Measurements from ENCODE around the gene SCLT1. TPM values are rescaled to one million over a fixed set of nuclear protein-coding genes. Genes with fewer than 3 reads are reported as not detected.

SCLT1 gene
- total and polyA plus RNA-seq, 2 of the 13 experiments (the other 11 are each of a cell fraction or from before 2014, with no cell fraction given): 1.5 to 8.7 TPM

DNA sequence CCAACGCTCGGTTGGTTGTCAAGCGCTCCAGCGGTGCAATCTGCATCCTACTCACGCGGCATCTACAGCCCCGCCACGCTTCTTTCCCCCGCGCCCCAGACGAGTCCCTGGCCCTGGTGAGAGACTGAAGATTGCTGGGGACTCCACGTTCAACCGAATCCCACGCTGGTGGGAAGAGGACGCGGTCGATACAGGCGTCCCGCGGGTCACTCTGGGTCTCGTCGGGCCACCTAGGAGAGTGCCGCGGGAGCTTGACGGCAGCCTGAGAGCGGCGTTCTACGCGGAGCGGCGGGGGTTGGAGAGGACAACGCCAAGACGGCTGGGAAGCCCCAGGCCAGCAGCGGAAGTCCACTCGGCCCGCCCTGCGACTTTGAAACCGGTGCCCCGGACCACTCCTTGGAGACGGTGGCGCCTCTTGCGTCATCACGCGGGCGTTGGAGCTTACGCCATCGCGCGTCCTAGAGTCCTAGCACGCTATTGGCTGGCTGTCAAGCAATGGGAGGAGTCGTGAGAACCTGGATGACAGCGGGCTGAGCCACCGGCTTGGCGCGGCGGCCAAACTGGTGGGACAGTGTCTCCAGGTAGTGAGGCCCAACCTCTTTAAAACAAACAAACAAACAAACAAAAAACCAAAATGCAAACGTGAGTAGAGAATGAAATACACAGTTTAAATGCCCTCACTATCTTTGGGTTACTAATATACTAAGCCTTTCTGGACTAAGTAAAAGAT is at the start of gene SCLT1 (continued):
- TF ChIP-seq RAD51 (IDR thresholded peaks at IDR 0.05; ENCODE audit: borderline replicate concordance): no peak
- no peak for TF ChIP-seq PHF5A (CRISPR knock-in tag; IDR thresholded peaks at IDR 0.05; ENCODE audit: low read depth, unreplicated experiment)
- TF ChIP-seq, protein P1, sequence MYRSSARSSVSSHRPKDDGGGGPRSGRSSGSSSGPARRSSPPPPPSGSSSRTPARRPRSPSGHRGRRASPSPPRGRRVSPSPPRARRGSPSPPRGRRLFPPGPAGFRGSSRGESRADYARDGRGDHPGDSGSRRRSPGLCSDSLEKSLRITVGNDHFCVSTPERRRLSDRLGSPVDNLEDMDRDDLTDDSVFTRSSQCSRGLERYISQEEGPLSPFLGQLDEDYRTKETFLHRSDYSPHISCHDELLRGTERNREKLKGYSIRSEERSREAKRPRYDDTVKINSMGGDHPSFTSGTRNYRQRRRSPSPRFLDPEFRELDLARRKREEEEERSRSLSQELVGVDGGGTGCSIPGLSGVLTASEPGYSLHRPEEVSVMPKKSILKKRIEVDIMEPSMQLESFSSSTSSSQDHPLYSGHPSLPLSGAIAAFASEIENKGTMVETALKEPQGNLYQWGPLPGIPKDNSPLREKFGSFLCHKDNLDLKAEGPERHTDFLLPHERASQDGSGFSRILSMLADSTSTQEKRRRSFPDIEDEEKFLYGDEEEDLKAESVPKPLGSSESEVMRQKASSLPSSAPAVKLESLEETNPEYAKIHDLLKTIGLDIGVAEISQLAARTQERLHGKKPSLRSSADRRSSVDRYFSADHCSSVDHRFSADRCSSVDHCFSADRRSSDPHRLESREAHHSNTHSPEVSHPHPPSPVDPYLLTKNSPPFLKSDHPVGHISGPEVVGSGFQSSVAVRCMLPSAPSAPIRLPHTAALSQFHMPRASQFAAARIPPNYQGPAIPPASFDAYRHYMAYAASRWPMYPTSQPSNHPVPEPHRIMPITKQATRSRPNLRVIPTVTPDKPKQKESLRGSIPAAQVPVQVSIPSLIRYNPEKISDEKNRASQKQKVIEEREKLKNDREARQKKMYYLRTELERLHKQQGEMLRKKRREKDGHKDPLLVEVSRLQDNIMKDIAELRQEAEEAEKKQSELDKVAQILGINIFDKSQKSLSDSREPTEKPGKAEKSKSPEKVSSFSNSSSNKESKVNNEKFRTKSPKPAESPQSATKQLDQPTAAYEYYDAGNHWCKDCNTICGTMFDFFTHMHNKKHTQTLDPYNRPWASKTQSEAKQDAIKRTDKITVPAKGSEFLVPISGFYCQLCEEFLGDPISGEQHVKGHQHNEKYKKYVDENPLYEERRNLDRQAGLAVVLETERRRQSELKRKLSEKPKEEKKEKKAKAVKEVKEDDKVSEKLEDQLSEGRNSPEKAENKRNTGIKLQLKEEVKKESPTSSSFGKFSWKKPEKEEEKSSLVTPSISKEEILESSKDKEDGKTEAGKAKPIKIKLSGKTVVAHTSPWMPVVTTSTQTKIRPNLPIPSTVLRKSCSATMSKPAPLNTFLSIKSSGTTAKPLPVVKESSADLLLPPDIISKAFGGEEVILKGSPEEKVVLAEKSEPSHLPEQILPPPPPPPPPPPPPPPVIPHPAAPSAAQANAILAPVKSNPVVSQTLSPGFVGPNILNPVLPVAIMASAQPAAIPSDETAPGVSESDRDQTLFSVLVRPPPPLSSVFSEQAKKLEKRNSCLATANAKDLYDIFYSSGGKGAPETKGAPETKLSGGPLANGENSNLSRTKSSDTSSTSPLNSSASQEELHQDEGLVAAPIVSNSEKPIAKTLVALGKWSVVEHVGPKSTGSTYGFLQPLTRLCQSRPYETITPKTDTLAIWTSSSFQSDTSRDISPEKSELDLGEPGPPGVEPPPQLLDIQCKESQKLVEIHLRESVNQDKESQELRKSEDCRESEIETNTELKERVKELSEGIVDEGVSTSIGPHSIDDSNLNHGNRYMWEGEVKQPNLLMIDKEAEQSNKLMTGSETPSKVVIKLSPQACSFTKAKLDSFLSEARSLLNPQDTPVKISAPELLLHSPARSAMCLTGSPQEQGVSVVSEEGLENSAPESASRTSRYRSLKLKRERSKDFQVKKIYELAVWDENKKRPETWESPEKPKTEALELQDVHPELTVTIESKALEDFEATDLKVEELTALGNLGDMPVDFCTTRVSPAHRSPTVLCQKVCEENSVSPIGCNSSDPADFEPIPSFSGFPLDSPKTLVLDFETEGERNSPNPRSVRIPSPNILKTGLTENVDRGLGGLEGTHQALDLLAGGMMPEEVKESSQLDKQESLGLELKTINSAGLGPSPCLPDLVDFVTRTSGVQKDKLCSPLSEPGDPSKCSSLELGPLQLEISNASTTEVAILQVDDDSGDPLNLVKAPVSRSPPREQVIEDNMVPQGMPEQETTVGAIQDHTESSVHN (CRISPR knock-in tag; IDR thresholded peaks at IDR 0.05): no peak; the same call in 1 of the 2 replicates
- TF ChIP-seq, protein P2, sequence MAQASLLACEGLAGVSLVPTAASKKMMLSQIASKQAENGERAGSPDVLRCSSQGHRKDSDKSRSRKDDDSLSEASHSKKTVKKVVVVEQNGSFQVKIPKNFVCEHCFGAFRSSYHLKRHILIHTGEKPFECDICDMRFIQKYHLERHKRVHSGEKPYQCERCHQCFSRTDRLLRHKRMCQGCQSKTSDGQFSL (CRISPR knock-in tag; IDR thresholded peaks at IDR 0.05): no peak
- no peak for TF ChIP-seq NFE2 (CRISPR knock-in tag; IDR thresholded peaks at IDR 0.05)
- TF ChIP-seq, protein P3, sequence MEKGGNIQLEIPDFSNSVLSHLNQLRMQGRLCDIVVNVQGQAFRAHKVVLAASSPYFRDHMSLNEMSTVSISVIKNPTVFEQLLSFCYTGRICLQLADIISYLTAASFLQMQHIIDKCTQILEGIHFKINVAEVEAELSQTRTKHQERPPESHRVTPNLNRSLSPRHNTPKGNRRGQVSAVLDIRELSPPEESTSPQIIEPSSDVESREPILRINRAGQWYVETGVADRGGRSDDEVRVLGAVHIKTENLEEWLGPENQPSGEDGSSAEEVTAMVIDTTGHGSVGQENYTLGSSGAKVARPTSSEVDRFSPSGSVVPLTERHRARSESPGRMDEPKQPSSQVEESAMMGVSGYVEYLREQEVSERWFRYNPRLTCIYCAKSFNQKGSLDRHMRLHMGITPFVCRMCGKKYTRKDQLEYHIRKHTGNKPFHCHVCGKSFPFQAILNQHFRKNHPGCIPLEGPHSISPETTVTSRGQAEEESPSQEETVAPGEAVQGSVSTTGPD (CRISPR knock-in tag; IDR thresholded peaks at IDR 0.05): no peak
- no peak; the same call in 1 of the 2 replicates for TF ChIP-seq RFX1 (IDR thresholded peaks at IDR 0.05)
- TF ChIP-seq, protein P4, sequence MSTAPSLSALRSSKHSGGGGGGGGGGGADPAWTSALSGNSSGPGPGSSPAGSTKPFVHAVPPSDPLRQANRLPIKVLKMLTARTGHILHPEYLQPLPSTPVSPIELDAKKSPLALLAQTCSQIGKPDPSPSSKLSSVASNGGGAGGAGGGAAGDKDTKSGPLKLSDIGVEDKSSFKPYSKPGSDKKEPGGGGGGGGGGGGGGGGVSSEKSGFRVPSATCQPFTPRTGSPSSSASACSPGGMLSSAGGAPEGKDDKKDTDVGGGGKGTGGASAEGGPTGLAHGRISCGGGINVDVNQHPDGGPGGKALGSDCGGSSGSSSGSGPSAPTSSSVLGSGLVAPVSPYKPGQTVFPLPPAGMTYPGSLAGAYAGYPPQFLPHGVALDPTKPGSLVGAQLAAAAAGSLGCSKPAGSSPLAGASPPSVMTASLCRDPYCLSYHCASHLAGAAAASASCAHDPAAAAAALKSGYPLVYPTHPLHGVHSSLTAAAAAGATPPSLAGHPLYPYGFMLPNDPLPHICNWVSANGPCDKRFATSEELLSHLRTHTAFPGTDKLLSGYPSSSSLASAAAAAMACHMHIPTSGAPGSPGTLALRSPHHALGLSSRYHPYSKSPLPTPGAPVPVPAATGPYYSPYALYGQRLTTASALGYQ (CRISPR knock-in tag; IDR thresholded peaks at IDR 0.05): no peak
- TF ChIP-seq ZNF619 (CRISPR knock-in tag; IDR thresholded peaks at IDR 0.05): peak; percentile 46; the same call in 1 of the 2 replicates
- TF ChIP-seq CEBPG (CRISPR knock-in tag; IDR thresholded peaks at IDR 0.05): peak; percentile 99
- TF ChIP-seq KAT8 (CRISPR knock-in tag; IDR thresholded peaks at IDR 0.05): peak; percentile 76; the same call in 1 of the 2 replicates
- TF ChIP-seq GFI1 (CRISPR knock-in tag; IDR thresholded peaks at IDR 0.05; ENCODE audit: borderline replicate concordance): peak; percentile 80; the same call in 1 of the 2 replicates
- TF ChIP-seq ZFYVE20 (CRISPR knock-in tag; IDR thresholded peaks at IDR 0.05; ENCODE audit: borderline replicate concordance, low read depth): no peak
- peak; percentile 90 for TF ChIP-seq MTA1 (CRISPR knock-in tag; IDR thresholded peaks at IDR 0.05; ENCODE audit: borderline replicate concordance)
- TF ChIP-seq ZNF460 (CRISPR knock-in tag; IDR thresholded peaks at IDR 0.05; ENCODE audit: borderline replicate concordance): no peak
- TF ChIP-seq SRF (IDR thresholded peaks at IDR 0.05; ENCODE audit: low read depth, low read length): no peak
- no peak for TF ChIP-seq ZNF251 (CRISPR knock-in tag; IDR thresholded peaks at IDR 0.05)

Measured in HepG2 (cell line).